ENCODE results near the gene ANXA2. TPM values are rescaled to one million over a fixed set of nuclear protein-coding genes. Genes with fewer than 3 reads are reported as not detected.

Gene ANXA2
- total and polyA plus RNA-seq, 2 experiments from 2014 or later = 4,692 to 6,052 TPM

- H3K4me2 ChIP-seq (ENCODE audit: unreplicated experiment) = peak overlapping the region; percentile 100
- peaks cover 44% of the 10 kb centered on the region for H3K4me1 ChIP-seq (ENCODE audit: insufficient read depth)
- H3K36me3 ChIP-seq (ENCODE audit: low read depth) = peaks cover 42% of the 10 kb centered on the region
- no peak overlapping the region for H2AFZ ChIP-seq
- no peaks in the 10 kb centered on the region for H3K9me3 ChIP-seq (ENCODE audit: low read depth)
- H3K9ac ChIP-seq = peak overlapping the region; percentile 99
- DNase-seq = peak; percentile 75
- WGBS, 2 experiments (ENCODE audit: low coverage in 1 of 2, low lambda C conversion rate in 2 of 2, missing lambda C conversion rate in 2 of 2) = 0 to 1% methylated on average over 12 of the region's 12 CpGs
- H4K20me1 ChIP-seq (ENCODE audit: insufficient read depth) = no peaks in the 10 kb centered on the region
- H3K79me2 ChIP-seq (ENCODE audit: insufficient read depth) = peaks cover 72% of the 10 kb centered on the region
- no peaks in the 10 kb centered on the region for H3K27me3 ChIP-seq (replicated peaks; ENCODE audit: insufficient read depth)
- in situ Hi-C loops (cut with MboI) = no loop called here
- H3K9me2 ChIP-seq (ENCODE audit: insufficient read depth) = no peaks in the 10 kb centered on the region
- peak overlapping the region; percentile 95 for H3K4me3 ChIP-seq
- peaks cover 77% of the 10 kb centered on the region for H3F3A ChIP-seq (ENCODE audit: insufficient read depth)
- no peak for TF ChIP-seq EZH2 (IDR thresholded peaks at IDR 0.05; ENCODE audit: insufficient read depth, poor library complexity, severe bottlenecking)
- TF ChIP-seq EZH2phosphoT487 (IDR thresholded peaks at IDR 0.05; ENCODE audit: insufficient read depth, low read depth) = no peak
- H3K27ac ChIP-seq = peak overlapping the region; percentile 100
These were observed 1.7 kb downstream of the ANXA2 start for GRCh38 chr15:60396100-60396499.

DNA sequence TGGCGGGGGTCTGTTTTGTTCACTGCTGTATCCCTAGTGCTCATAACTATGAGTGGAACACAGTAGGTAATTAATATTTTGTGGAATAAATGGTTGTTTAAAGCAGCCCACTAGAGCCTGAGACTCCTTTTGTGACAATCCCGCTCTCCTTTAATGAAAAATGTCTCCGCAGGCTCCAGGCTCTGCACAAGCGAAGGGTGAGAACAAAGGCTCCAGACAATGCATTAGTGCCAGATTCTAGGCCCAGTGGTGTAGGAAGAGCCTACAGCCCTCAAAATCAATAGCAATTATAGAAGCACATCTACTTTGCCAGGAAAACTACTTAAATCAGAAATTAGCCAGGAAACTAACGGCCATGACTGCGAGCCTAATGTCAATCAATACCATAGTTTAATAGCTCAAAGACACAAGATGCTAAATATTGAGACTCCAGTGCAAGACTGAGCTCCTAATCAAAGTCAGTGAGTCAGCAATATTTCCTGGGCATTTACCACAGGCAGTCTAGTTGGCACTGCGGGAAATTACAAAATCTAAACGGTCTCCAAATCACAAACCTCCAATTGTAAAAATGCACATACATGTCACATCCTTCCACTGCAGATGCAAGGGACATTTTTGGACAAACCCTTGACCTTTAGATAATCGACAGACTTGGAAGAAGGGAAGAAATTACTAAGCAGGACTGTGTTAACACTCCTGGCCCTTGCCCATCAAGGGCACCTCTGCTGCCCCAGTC, 2.3 kb downstream of the ANXA2 start:
- Histone ChIP-seq H3K9me2 (ENCODE audit: insufficient read depth) (no peaks in the 10 kb centered on the region), H3K4me1 (ENCODE audit: insufficient read depth) (peaks cover 44% of the 10 kb centered on the region), H3K4me3 (peak overlapping the region; percentile 95), H3K4me2 (ENCODE audit: unreplicated experiment) (peak overlapping the region; percentile 100), H3F3A (ENCODE audit: insufficient read depth) (peaks cover 77% of the 10 kb centered on the region), H4K20me1 (ENCODE audit: insufficient read depth) (peaks cover under 1% of the 10 kb centered on the region; the same call in 1 of the 2 replicates), H3K36me3 (ENCODE audit: low read depth) (peaks cover 44% of the 10 kb centered on the region), H2AFZ (no peak overlapping the region), H3K27me3 (replicated peaks; ENCODE audit: insufficient read depth) (no peaks in the 10 kb centered on the region), H3K79me2 (ENCODE audit: insufficient read depth) (peaks cover 77% of the 10 kb centered on the region), H3K27ac (peak overlapping the region; percentile 100), H3K9ac (peak overlapping the region; percentile 99), H3K9me3 (ENCODE audit: low read depth) (no peaks in the 10 kb centered on the region)
- in situ Hi-C loops (cut with MboI) = no loop called here
- peak; percentile 69 for DNase-seq
- WGBS, 2 experiments (ENCODE audit: low coverage in 1 of 2, low lambda C conversion rate in 2 of 2, missing lambda C conversion rate in 2 of 2) = 1% methylated on average over 9 of the region's 9 CpGs
- TF ChIP-seq EZH2 (IDR thresholded peaks at IDR 0.05; ENCODE audit: insufficient read depth, poor library complexity, severe bottlenecking) (no peak), EZH2phosphoT487 (IDR thresholded peaks at IDR 0.05; ENCODE audit: insufficient read depth, low read depth) (no peak)

- Histone ChIP-seq H2AFZ (no peak overlapping the region), H3K27me3 (replicated peaks; ENCODE audit: insufficient read depth) (no peaks in the 10 kb centered on the region), H3K4me2 (ENCODE audit: unreplicated experiment) (peak overlapping the region; percentile 100), H3K9ac (peak overlapping the region; percentile 99), H3K36me3 (ENCODE audit: low read depth) (peaks cover 51% of the 10 kb centered on the region), H3K27ac (peak overlapping the region; percentile 100), H3K79me2 (ENCODE audit: insufficient read depth) (peaks cover 84% of the 10 kb centered on the region), H3F3A (ENCODE audit: insufficient read depth) (peaks cover 77% of the 10 kb centered on the region), H3K9me2 (ENCODE audit: insufficient read depth) (no peaks in the 10 kb centered on the region), H4K20me1 (ENCODE audit: insufficient read depth) (peaks cover 8% of the 10 kb centered on the region), H3K4me1 (ENCODE audit: insufficient read depth) (peaks cover 44% of the 10 kb centered on the region), H3K4me3 (peak overlapping the region; percentile 95), H3K9me3 (ENCODE audit: low read depth) (no peaks in the 10 kb centered on the region)
- peak; percentile 65 for DNase-seq
- WGBS, 2 experiments (ENCODE audit: low coverage in 1 of 2, low lambda C conversion rate in 2 of 2, missing lambda C conversion rate in 2 of 2) = 0% methylated on average over 1 of the region's 1 CpG
- in situ Hi-C loops (cut with MboI) = no loop called here
- TF ChIP-seq EZH2 (IDR thresholded peaks at IDR 0.05; ENCODE audit: insufficient read depth, poor library complexity, severe bottlenecking) = no peak
- TF ChIP-seq EZH2phosphoT487 (IDR thresholded peaks at IDR 0.05; ENCODE audit: insufficient read depth, low read depth) = no peak
These were observed 3.1 kb downstream of the ANXA2 start for GRCh38 chr15:60394689-60395097.

GRCh38 chr15:60392986-60393790, 4.6 kb downstream of the ANXA2 start:
- Histone ChIP-seq H3K4me2 (ENCODE audit: unreplicated experiment) (peak overlapping the region; percentile 100), H3K27me3 (replicated peaks; ENCODE audit: insufficient read depth) (no peaks in the 10 kb centered on the region), H3K36me3 (ENCODE audit: low read depth) (peaks cover 54% of the 10 kb centered on the region), H3K4me1 (ENCODE audit: insufficient read depth) (peaks cover 52% of the 10 kb centered on the region), H3K27ac (peak overlapping the region; percentile 100), H2AFZ (no peak overlapping the region), H4K20me1 (ENCODE audit: insufficient read depth) (peaks cover 16% of the 10 kb centered on the region), H3K4me3 (peak overlapping the region; percentile 95), H3K9me2 (ENCODE audit: insufficient read depth) (no peaks in the 10 kb centered on the region), H3K79me2 (ENCODE audit: insufficient read depth) (peaks cover 96% of the 10 kb centered on the region), H3F3A (ENCODE audit: insufficient read depth) (peaks cover 86% of the 10 kb centered on the region), H3K9me3 (ENCODE audit: low read depth) (no peaks in the 10 kb centered on the region), H3K9ac (peak overlapping the region; percentile 99)
- peak; percentile 95 for DNase-seq
- 2% methylated on average over 9 of the region's 9 CpGs for WGBS, 2 experiments (ENCODE audit: low coverage in 1 of 2, low lambda C conversion rate in 2 of 2, missing lambda C conversion rate in 2 of 2)
- in situ Hi-C loops (cut with MboI) = no loop called here
- TF ChIP-seq EZH2phosphoT487 (IDR thresholded peaks at IDR 0.05; ENCODE audit: insufficient read depth, low read depth) = no peak
- TF ChIP-seq EZH2 (IDR thresholded peaks at IDR 0.05; ENCODE audit: insufficient read depth, poor library complexity, severe bottlenecking) = no peak

Data from GM23248 (cell line).